Esophagus squamous epithelium (tissue), 4 donors: ENCODE measurements around the gene MEFV.

Experiments used
- POLR2A ChIP-seq, 4 donors: fragments of 450-650 bp; IDR thresholded peaks; one replicate each; pipeline ENCODE4 v1.6.1; 2017; ENCODE audit warnings: antibody characterized with exemption in 4 of 4, mild to moderate bottlenecking in 4 of 4, moderate library complexity in 3 of 4
- TF ChIP-seq, protein P1 (sequence below), 6 experiments: fragments of 450-650 bp in 4 of 6; fragments of 200-600 bp in 2 of 6; sonication (generic) in 2 of 6; IDR thresholded peaks; one replicate each; pipeline ENCODE4 v1.5.1; 2016 to 2019; ENCODE audit warnings: antibody characterized with exemption in 6 of 6, mild to moderate bottlenecking in 4 of 6, moderate library complexity in 4 of 6

DNA sequence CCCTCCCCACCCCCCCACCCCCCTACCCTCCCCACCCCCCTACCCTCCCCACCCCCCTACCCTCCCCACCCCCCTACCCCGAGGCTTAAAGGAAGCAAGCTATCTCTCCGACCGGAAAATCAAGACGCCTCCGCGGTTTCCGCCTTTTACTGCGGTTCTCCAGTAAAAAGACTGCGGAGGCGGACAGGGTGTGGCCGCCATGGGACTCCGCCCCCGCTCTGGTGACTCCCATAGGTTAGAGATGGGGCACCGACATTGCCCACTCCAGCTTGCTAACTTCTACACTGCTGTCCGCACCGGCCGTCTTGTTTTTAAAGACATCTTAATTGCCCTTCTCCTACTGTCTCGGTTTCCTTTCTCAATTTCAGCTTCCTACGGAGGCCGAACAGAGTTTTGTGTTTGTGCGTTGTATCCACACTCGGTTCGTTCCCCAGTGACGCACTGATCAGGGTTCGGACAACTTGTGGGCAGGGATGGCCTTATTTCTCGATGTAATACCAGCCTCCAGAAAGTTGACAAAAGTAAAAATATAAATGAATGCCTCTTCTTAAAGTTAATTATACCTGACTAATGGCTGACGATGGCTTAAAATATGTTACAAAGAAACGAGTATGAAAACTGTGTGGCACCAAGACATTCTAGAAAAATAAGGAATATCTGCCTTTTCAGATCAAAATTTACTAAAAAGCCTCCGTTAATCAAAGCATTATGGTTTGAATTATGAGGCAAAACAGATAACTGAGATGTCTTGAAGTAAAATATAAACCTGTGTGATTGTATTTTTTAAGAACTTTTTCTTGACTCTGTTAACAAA, 20.4 kb downstream of the MEFV start:
- no peak for TF ChIP-seq POLR2A (IDR thresholded peaks at IDR 0.05)
- TF ChIP-seq, protein P1, sequence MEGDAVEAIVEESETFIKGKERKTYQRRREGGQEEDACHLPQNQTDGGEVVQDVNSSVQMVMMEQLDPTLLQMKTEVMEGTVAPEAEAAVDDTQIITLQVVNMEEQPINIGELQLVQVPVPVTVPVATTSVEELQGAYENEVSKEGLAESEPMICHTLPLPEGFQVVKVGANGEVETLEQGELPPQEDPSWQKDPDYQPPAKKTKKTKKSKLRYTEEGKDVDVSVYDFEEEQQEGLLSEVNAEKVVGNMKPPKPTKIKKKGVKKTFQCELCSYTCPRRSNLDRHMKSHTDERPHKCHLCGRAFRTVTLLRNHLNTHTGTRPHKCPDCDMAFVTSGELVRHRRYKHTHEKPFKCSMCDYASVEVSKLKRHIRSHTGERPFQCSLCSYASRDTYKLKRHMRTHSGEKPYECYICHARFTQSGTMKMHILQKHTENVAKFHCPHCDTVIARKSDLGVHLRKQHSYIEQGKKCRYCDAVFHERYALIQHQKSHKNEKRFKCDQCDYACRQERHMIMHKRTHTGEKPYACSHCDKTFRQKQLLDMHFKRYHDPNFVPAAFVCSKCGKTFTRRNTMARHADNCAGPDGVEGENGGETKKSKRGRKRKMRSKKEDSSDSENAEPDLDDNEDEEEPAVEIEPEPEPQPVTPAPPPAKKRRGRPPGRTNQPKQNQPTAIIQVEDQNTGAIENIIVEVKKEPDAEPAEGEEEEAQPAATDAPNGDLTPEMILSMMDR (IDR thresholded peaks at IDR 0.05), result no peak
